HG03571 (cell line): Measurements from ENCODE around the gene ELL.

Experiments used
- ATAC-seq: cut with Tn5 transposase; IDR thresholded peaks from one replicate; pipeline ENCODE4 v1.9.1; 2021; ENCODE audit not compliant: unreplicated experiment

ELL gene

GRCh38 chr19:18490728-18491127, 31.1 kb downstream of the ELL start:
- no peak for ATAC-seq

GRCh38 chr19:18489627-18490184, 32.2 kb downstream of the ELL start:
- no peak for ATAC-seq

- no peak for ATAC-seq
Observed at GRCh38 chr19:18488838-18489626, 32.8 kb downstream of the ELL start.

- no peak for ATAC-seq
Observed at GRCh38 chr19:18488403-18488723, 33.5 kb downstream of the ELL start.

- ATAC-seq: no peak
Observed at GRCh38 chr19:18487576-18488402, 34.1 kb downstream of the ELL start.

- ATAC-seq: no peak
Observed at GRCh38 chr19:18486746-18487145, 35.1 kb downstream of the ELL start.

- no peak for ATAC-seq
Observed at GRCh38 chr19:18484992-18485391, 36.9 kb downstream of the ELL start.

- ATAC-seq: no peak
Observed at GRCh38 chr19:18483119-18483890, 38.6 kb downstream of the ELL start.

GRCh38 chr19:18481505-18482222, 40.2 kb downstream of the ELL start:
- no peak for ATAC-seq

- no peak for ATAC-seq
Observed at GRCh38 chr19:18480006-18480691, 41.7 kb downstream of the ELL start.

GRCh38 chr19:18478545-18479311, 43.1 kb downstream of the ELL start:
- peak; percentile 82 for ATAC-seq

- no peak for ATAC-seq
Observed at GRCh38 chr19:18477974-18478373, 43.9 kb downstream of the ELL start.

- ATAC-seq: no peak
Observed at GRCh38 chr19:18477042-18477779, 44.7 kb downstream of the ELL start.

- no peak for ATAC-seq
Observed at GRCh38 chr19:18476507-18477041, 45.3 kb downstream of the ELL start.

- ATAC-seq: no peak
Observed at GRCh38 chr19:18475762-18476331, 46.0 kb downstream of the ELL start.

- ATAC-seq: no peak
Observed at GRCh38 chr19:18475004-18475453, 46.8 kb downstream of the ELL start.

- no peak for ATAC-seq
Observed at GRCh38 chr19:18474366-18474887, 47.4 kb downstream of the ELL start.

- ATAC-seq: no peak
Observed at GRCh38 chr19:18473706-18474087, 48.2 kb downstream of the ELL start.
